CD4-positive, alpha-beta T cell (primary cell): ENCODE measurements around the gene ETS2. TPM values are rescaled to one million over a fixed set of nuclear protein-coding genes. Genes with fewer than 3 reads are reported as not detected.

Experiments used
- ATAC-seq: fragments of 200-7000 bp; cut with Tn5 transposase; one replicate; pipeline ENCODE4 v1.10.0; 2022; ENCODE audit warnings: mild to moderate bottlenecking; ENCODE audit not compliant: poor library complexity
- CTCF ChIA-PET: fragments of 350-600 bp; sonication (Branson Sonifier 250); formaldehyde crosslinking; loops from one replicate; lab custom pipeline; 2021; ENCODE audit warnings: antibody characterized with exemption, inconsistent platforms; lab: Charles Lee
- POLR2A ChIA-PET: fragments of 350-600 bp; sonication (Branson Sonifier 250); formaldehyde crosslinking; loops from one replicate; lab custom pipeline; 2021; ENCODE audit warnings: antibody characterized with exemption, inconsistent platforms; lab: Charles Lee
- DNase-seq, 14 experiments: peaks; one replicate each; pipeline ENCODE4 v3.0.0-alpha.2; 2013 to 2020; ENCODE audit warnings: mixed read lengths in 2 of 14
- H3K27ac ChIP-seq, 2 donors: one replicate each; pipeline versions ENCODE4 v1.5.1 to v1.7.0; 2013; ENCODE audit warnings: low read length in 2 of 2, low read depth in 1 of 2, mild to moderate bottlenecking in 1 of 2
- H3K27me3 ChIP-seq, 2 experiments: 1 replicate in 1 of 2; 2 replicates in 1 of 2; pipeline versions ENCODE4 v1.6.1 to v1.7.0; 2013; ENCODE audit warnings: low read length in 2 of 2, control low read depth in 1 of 2, mild to moderate bottlenecking in 1 of 2, moderate library complexity in 1 of 2; ENCODE audit not compliant: insufficient read depth in 2 of 2, control insufficient read depth in 1 of 2
- H3K36me3 ChIP-seq: one replicate; pipeline ENCODE4 v1.6.1; 2013; ENCODE audit warnings: low read length, control low read depth; ENCODE audit not compliant: insufficient read depth
- H3K4me1 ChIP-seq: one replicate; pipeline ENCODE4 v1.6.1; 2013; ENCODE audit warnings: low read length, control low read depth; ENCODE audit not compliant: insufficient read depth
- H3K4me3 ChIP-seq: one replicate; pipeline ENCODE4 v1.5.1; 2013; ENCODE audit warnings: mild to moderate bottlenecking, low read length, moderate library complexity
- H3K9me3 ChIP-seq, 2 experiments: 1 replicate in 1 of 2; 2 replicates in 1 of 2; pipeline versions ENCODE4 v1.6.1 to v1.7.0; 2013; ENCODE audit warnings: low read length in 2 of 2, mild to moderate bottlenecking in 2 of 2, control low read depth in 1 of 2, moderate library complexity in 1 of 2; ENCODE audit not compliant: control insufficient read depth in 1 of 2, insufficient read depth in 1 of 2
- H3K27ac Mint-ChIP-seq: one replicate; pipeline ENCODE4 v1.8.0; 2020; ENCODE audit warnings: mixed read lengths
- H3K27me3 Mint-ChIP-seq: one replicate; pipeline ENCODE4 v1.8.0; 2021; ENCODE audit warnings: mixed read lengths
- H3K36me3 Mint-ChIP-seq: one replicate; pipeline ENCODE4 v1.8.0; 2021; ENCODE audit warnings: low read depth, mixed read lengths
- H3K4me1 Mint-ChIP-seq: one replicate; pipeline ENCODE4 v1.8.0; 2021; ENCODE audit warnings: low read depth, mixed read lengths
- H3K4me3 Mint-ChIP-seq: one replicate; pipeline ENCODE4 v1.8.0; 2020; ENCODE audit warnings: mild to moderate bottlenecking, mixed read lengths
- H3K9me3 Mint-ChIP-seq: one replicate; pipeline ENCODE4 v1.8.0; 2020; ENCODE audit warnings: mixed read lengths
- CTCF ChIP-seq: fragments of 200-600 bp; IDR thresholded peaks from one replicate; pipeline ENCODE4 v1.8.0; 2022; ENCODE audit warnings: antibody characterized with exemption, mild to moderate bottlenecking
- intact Hi-C, 2 experiments: fragments of 100-400 bp; cut with DNase I in 1 of 2; cut with micrococcal nuclease in 1 of 2; formaldehyde crosslinking; loops; one replicate each; pipeline versions ENCODE4 v1.15.1 to v1.9.0; 2023 to 2025; cut with DNase I, micrococcal nuclease
- total RNA-seq, 174 experiments: library from RNA in 2 of 174; stranded (reverse) in 2 of 174; gene quantifications; one replicate each; pipeline ENCODE4 v1.2.3 and lab custom pipeline; 2021 to 2026

ETS2 gene
- total RNA-seq, 2 experiments from 2014 or later, result 11.4 to 13.9 TPM

DNA sequence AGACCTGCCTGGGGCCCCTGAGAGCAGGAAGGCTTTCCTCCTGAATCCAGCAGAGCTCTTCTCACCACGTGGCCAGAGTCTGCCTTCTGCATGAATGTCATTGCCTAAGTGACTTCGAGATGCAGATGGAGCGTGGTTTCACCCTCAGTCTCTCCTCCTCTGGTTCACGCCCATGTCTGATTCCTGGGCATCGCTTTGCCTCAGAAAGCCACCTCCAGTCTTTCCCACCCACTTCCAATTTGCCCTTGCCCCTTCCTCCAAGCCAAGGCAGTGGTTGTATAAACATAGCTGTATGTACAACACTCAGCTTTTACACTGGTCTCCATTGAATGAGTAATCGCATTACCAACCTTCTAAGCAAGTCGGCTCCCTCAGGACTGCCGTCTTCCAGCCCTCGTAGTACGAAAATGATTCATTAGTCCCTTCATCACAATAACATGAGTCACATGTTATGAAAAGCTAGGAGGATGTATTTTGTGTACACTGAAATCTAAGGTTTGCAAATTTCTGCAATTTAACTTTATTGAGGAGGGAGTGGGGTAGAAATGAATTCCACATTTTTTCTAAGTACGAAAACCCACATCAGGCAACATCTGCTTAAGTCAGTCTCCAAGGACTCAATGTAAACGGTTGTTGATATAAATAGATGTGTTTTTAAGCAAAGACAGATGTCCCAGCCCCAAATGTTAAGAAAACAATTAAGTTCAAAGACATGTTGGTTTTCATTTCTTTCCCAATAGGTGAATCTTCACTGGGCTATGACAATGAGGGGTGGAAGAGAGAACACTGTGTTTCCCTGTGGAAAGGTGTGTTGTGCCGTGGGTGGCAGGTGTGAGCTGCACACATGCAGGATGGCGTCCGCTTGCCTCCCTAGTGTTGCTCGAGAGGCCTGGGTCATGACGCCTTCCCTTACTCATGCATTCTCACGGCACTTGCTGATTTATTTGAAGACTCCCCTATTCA is 32.3 kb upstream of the ETS2 start:
- no peak overlapping the region for H3K4me3 ChIP-seq
- H3K9me3 ChIP-seq, result no peaks in the 10 kb centered on the region
- no peak overlapping the region for H3K4me3 Mint-ChIP-seq
- no peaks in the 10 kb centered on the region for H3K36me3 ChIP-seq
- H3K9me3 Mint-ChIP-seq, result peaks cover 2% of the 10 kb centered on the region
- H3K27me3 ChIP-seq, result peaks cover 0 to 2% of the 10 kb centered on the region in 2 experiments
- H3K4me1 ChIP-seq, result peaks cover 14% of the 10 kb centered on the region
- intact Hi-C loops, result no loop called here
- POLR2A ChIA-PET, result no interaction called here
- no peak for TF ChIP-seq CTCF
- DNase-seq (peak in 1 of 14 experiments; percentile 40), ATAC-seq (no peak)
- H3K4me1 Mint-ChIP-seq, result peaks cover 10% of the 10 kb centered on the region
- H3K36me3 Mint-ChIP-seq, result no peaks in the 10 kb centered on the region
- CTCF ChIA-PET, result interaction anchor here (0.6 kb wide), 1 partner anchor 240 kb away, joined by 3 read pairs; no protein-coding TSS in a partner anchor
- H3K27me3 Mint-ChIP-seq, result no peaks in the 10 kb centered on the region
- no peak overlapping the region for H3K27ac ChIP-seq
- H3K27ac Mint-ChIP-seq, result no peak overlapping the region

DNA sequence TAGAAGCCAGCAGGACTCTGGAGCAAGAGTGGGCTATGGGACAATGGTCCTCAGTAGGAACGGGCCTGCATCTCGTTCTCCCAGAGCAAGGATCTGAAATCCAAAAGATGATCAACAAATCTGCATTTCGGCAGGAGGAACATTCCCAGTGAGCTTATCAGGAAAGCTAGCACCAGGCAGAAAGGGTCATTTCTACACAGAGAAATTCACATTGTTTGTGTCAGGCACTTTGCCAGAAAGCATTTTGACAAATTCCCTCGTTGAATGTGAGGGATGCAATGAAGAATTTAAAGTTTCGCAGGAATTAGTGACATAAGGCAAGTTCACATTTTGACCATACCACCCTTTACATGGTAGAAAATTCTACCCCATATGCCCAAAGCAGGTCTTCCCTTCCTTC is 31.6 kb upstream of the ETS2 start:
- DNase-seq, result no peak
- ChIA-PET POLR2A (no interaction called here), CTCF (no interaction called here)
- Histone ChIP-seq H3K9me3 (peaks cover 0 to under 1% of the 10 kb centered on the region in 2 experiments), H3K27ac (no peak overlapping the region), H3K4me1 (peaks cover 7% of the 10 kb centered on the region), H3K4me3 (no peak overlapping the region), H3K36me3 (no peaks in the 10 kb centered on the region), H3K27me3 (peaks cover 0 to 2% of the 10 kb centered on the region in 2 experiments)
- ATAC-seq, result no peak
- Mint-ChIP-seq H3K36me3 (no peaks in the 10 kb centered on the region), H3K4me1 (peaks cover 2% of the 10 kb centered on the region), H3K27ac (no peak overlapping the region), H3K4me3 (no peak overlapping the region), H3K27me3 (no peaks in the 10 kb centered on the region), H3K9me3 (peaks cover 6% of the 10 kb centered on the region)
- intact Hi-C loops, result no loop called here
- no peak for TF ChIP-seq CTCF

- H3K9me3 Mint-ChIP-seq, result peaks cover 6% of the 10 kb centered on the region
- intact Hi-C loops, result no loop called here
- ATAC-seq (no peak), DNase-seq (no peak)
- H3K27ac Mint-ChIP-seq, result no peak overlapping the region
- no peak for TF ChIP-seq CTCF
- Histone ChIP-seq H3K36me3 (no peaks in the 10 kb centered on the region), H3K4me3 (no peak overlapping the region), H3K27me3 (peaks cover 0 to 2% of the 10 kb centered on the region in 2 experiments), H3K4me1 (peaks cover 2% of the 10 kb centered on the region), H3K9me3 (peaks cover 0 to 4% of the 10 kb centered on the region in 2 experiments), H3K27ac (no peak overlapping the region)
- POLR2A ChIA-PET, result interaction anchor here (0.6 kb wide), 1 partner anchor 12 kb away, joined by 4 read pairs; no protein-coding TSS in a partner anchor
- H3K4me1 Mint-ChIP-seq, result no peaks in the 10 kb centered on the region
- H3K36me3 Mint-ChIP-seq, result no peaks in the 10 kb centered on the region
- no peak overlapping the region for H3K4me3 Mint-ChIP-seq
- CTCF ChIA-PET, result no interaction called here
- H3K27me3 Mint-ChIP-seq, result no peaks in the 10 kb centered on the region
Measured at GRCh38 chr21:38774586-38775285, 31.0 kb upstream of the ETS2 start.
